HepG2 (cell line): Measurements from ENCODE around the gene TRPV2.

Source experiments
- EZH2 ChIP-seq: conservative IDR thresholded peaks from 2 replicates; pipeline ENCODE4 v1.6.1; 2012; ENCODE audit warnings: mild to moderate bottlenecking, low read depth, low read length, moderate library complexity
- MYC ChIP-seq: sonication (generic); formaldehyde crosslinking; IDR thresholded peaks from 2 replicates; pipeline ENCODE4 v1.9.0; 2021; ENCODE audit warnings: missing genetic modification reagents, borderline replicate concordance
- TF ChIP-seq, protein P1 (sequence below): sonication (generic); formaldehyde crosslinking; conservative IDR thresholded peaks from 2 replicates; pipeline ENCODE4 v1.4.0; 2020; ENCODE audit warnings: missing genetic modification reagents
- TF ChIP-seq, protein P2 (sequence below): sonication (generic); formaldehyde crosslinking; conservative IDR thresholded peaks from 2 replicates; pipeline ENCODE4 v1.4.0; 2020; ENCODE audit warnings: missing genetic modification reagents

DNA sequence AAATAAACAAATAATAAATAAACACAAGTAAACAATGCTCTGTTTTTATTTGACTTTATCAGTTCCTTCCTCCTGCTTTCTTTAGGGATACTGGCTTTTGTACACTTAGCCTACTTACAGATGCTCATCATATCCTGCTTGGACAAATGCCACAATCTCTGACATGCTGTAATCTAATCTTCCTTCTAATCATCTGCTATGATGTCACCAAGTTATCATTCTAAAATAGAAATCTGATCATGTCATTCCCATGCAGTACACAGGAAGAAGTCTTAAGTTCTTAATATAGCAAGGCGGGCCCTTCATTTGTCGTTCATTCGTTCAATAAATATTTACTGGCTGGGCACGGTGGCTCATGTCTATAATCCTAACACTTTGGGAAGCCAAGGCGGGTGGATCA, 43.6 kb upstream of the TRPV2 start:
- TF ChIP-seq, protein P1, sequence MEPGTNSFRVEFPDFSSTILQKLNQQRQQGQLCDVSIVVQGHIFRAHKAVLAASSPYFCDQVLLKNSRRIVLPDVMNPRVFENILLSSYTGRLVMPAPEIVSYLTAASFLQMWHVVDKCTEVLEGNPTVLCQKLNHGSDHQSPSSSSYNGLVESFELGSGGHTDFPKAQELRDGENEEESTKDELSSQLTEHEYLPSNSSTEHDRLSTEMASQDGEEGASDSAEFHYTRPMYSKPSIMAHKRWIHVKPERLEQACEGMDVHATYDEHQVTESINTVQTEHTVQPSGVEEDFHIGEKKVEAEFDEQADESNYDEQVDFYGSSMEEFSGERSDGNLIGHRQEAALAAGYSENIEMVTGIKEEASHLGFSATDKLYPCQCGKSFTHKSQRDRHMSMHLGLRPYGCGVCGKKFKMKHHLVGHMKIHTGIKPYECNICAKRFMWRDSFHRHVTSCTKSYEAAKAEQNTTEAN (CRISPR knock-in tag), result no peak
- no peak for TF ChIP-seq EZH2
- no peak for TF ChIP-seq MYC (CRISPR knock-in tag)
- TF ChIP-seq, protein P2, sequence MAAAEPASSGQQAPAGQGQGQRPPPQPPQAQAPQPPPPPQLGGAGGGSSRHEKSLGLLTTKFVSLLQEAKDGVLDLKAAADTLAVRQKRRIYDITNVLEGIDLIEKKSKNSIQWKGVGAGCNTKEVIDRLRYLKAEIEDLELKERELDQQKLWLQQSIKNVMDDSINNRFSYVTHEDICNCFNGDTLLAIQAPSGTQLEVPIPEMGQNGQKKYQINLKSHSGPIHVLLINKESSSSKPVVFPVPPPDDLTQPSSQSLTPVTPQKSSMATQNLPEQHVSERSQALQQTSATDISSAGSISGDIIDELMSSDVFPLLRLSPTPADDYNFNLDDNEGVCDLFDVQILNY, result no peak
